Neutrophil (primary cell): ENCODE measurements around the gene TSPAN3.

Experiments used
- H3K27ac ChIP-seq: fragments of 200-600 bp; sonication (generic); 2 replicates; pipeline ENCODE4 v1.5.1; 2016; ENCODE audit warnings: mild to moderate bottlenecking, moderate library complexity
- H3K27me3 ChIP-seq: fragments of 200-600 bp; sonication (generic); 2 replicates; pipeline ENCODE4 v1.6.0; 2016; ENCODE audit warnings: mild to moderate bottlenecking
- H3K36me3 ChIP-seq: fragments of 200-600 bp; sonication (generic); 2 replicates; pipeline ENCODE4 v1.5.1; 2017
- H3K4me1 ChIP-seq, 2 experiments: fragments of 200-600 bp in 1 of 2; sonication (generic) in 1 of 2; 1 replicate in 1 of 2; 2 replicates in 1 of 2; pipeline versions ENCODE4 v1.5.1 to v1.6.1; 2013 to 2016; ENCODE audit warnings: low read depth in 1 of 2, low read length in 1 of 2, mild to moderate bottlenecking in 1 of 2, moderate library complexity in 1 of 2; ENCODE audit not compliant: control insufficient read depth in 1 of 2, insufficient read depth in 1 of 2
- H3K4me3 ChIP-seq, 2 experiments: fragments of 200-600 bp in 1 of 2; sonication (generic) in 1 of 2; 1 replicate in 1 of 2; 2 replicates in 1 of 2; pipeline ENCODE4 v1.5.1; 2013 to 2016; ENCODE audit warnings: low read depth in 1 of 2, low read length in 1 of 2, mild to moderate bottlenecking in 1 of 2, moderate library complexity in 1 of 2
- H3K9me3 ChIP-seq: fragments of 200-600 bp; sonication (generic); 2 replicates; pipeline ENCODE4 v1.5.1; 2016
- CTCF ChIP-seq: fragments of 200-600 bp; sonication (generic); IDR thresholded peaks from 2 replicates; pipeline ENCODE4 v1.5.1; 2016; ENCODE audit warnings: antibody characterized with exemption

The TSPAN3 gene

GRCh38 chr15:77023576-77024272, 47.2 kb downstream of the TSPAN3 start:
- Histone ChIP-seq H3K36me3 (peaks cover 100% of the 10 kb centered on the region), H3K9me3 (no peaks in the 10 kb centered on the region), H3K4me1 (peaks cover 34 to 42% of the 10 kb centered on the region in 2 experiments), H3K27me3 (no peaks in the 10 kb centered on the region), H3K4me3 (no peak overlapping the region), H3K27ac (peak overlapping the region; percentile 94)
- no peak for TF ChIP-seq CTCF

GRCh38 chr15:77022646-77023575, 48.0 kb downstream of the TSPAN3 start:
- Histone ChIP-seq H3K9me3 (no peaks in the 10 kb centered on the region), H3K4me3 (no peak overlapping the region), H3K27me3 (no peaks in the 10 kb centered on the region), H3K4me1 (peaks cover 42 to 50% of the 10 kb centered on the region in 2 experiments), H3K36me3 (peaks cover 100% of the 10 kb centered on the region), H3K27ac (peak overlapping the region; percentile 94)
- no peak for TF ChIP-seq CTCF

- no peaks in the 10 kb centered on the region for H3K27me3 ChIP-seq
- TF ChIP-seq CTCF: no peak
Measured at GRCh38 chr15:77021803-77022381, 49.0 kb downstream of the TSPAN3 start.

GRCh38 chr15:77021088-77021481, 49.8 kb downstream of the TSPAN3 start:
- Histone ChIP-seq H3K27me3 (no peaks in the 10 kb centered on the region), H3K36me3 (peaks cover 91% of the 10 kb centered on the region), H3K4me1 (peaks cover 61 to 68% of the 10 kb centered on the region in 2 experiments), H3K27ac (peak overlapping the region; percentile 94), H3K9me3 (no peaks in the 10 kb centered on the region), H3K4me3 (no peak overlapping the region)
- TF ChIP-seq CTCF: no peak

More at GRCh38 chr15:77021803-77022381, 49.0 kb downstream of the TSPAN3 start:
- no peaks in the 10 kb centered on the region for H3K9me3 ChIP-seq
- peaks cover 99% of the 10 kb centered on the region for H3K36me3 ChIP-seq
- peak overlapping the region; percentile 94 for H3K27ac ChIP-seq
- peaks cover 53 to 60% of the 10 kb centered on the region in 2 experiments for H3K4me1 ChIP-seq
- H3K4me3 ChIP-seq: no peak overlapping the region

- H3K4me1 ChIP-seq: peaks cover 66 to 74% of the 10 kb centered on the region in 2 experiments
- peaks cover 85% of the 10 kb centered on the region for H3K36me3 ChIP-seq
- H3K9me3 ChIP-seq: no peaks in the 10 kb centered on the region
- TF ChIP-seq CTCF: no peak
- peak overlapping the region; percentile 94 for H3K27ac ChIP-seq
- peak overlapping the region in 1 of 2 experiments; percentile 18 for H3K4me3 ChIP-seq
- H3K27me3 ChIP-seq: no peaks in the 10 kb centered on the region
Measured at GRCh38 chr15:77020348-77021087, 50.4 kb downstream of the TSPAN3 start.
